Ascending aorta (tissue), 2 donors: ENCODE data around the gene MAGI1. TPM values are rescaled to one million over a fixed set of nuclear protein-coding genes. Genes with fewer than 3 reads are reported as not detected.

Source experiments
- DNase-seq, 2 donors: peaks; one replicate each; pipeline ENCODE4 v3.0.0-alpha.2; 2019; ENCODE audit warnings: low spot score in 2 of 2
- H3K27ac ChIP-seq, 2 donors: fragments of 200-600 bp; sonication (generic); one replicate each; pipeline ENCODE4 v1.5.1; 2016 to 2017; ENCODE audit warnings: mild to moderate bottlenecking in 1 of 2
- H3K27me3 ChIP-seq: fragments of 200-600 bp; sonication (generic); one replicate; pipeline ENCODE4 v1.5.1; 2017
- H3K36me3 ChIP-seq, 2 donors: fragments of 200-600 bp; sonication (generic); one replicate each; pipeline ENCODE4 v1.5.1; 2016
- H3K4me1 ChIP-seq, 2 donors: fragments of 200-600 bp; sonication (generic); one replicate each; pipeline ENCODE4 v1.5.1; 2016 to 2017; ENCODE audit warnings: mild to moderate bottlenecking in 1 of 2
- H3K4me3 ChIP-seq, 2 donors: fragments of 200-600 bp; sonication (generic); one replicate each; pipeline ENCODE4 v1.5.1; 2016 to 2017; ENCODE audit warnings: mild to moderate bottlenecking in 1 of 2
- H3K9me3 ChIP-seq, 2 donors: fragments of 200-600 bp; sonication (generic); one replicate each; pipeline ENCODE4 v1.5.1; 2016
- intact Hi-C: fragments of 100-400 bp; cut with DNase I; formaldehyde crosslinking; loops from one replicate; pipeline ENCODE4 v1.15.1; 2023
- total RNA-seq: library from RNA; depleted of rRNA; stranded (reverse); fragments of >200 nt; gene quantifications from one replicate; pipeline ENCODE4 v1.1.0, GENCODE V29; 2016
- TF ChIP-seq, protein P1 (sequence below), 3 experiments: fragments of 200-600 bp in 2 of 3; fragments of 450-650 bp in 1 of 3; sonication (generic) in 2 of 3; IDR thresholded peaks; one replicate each; pipeline ENCODE4 v1.5.1; 2016 to 2019; ENCODE audit warnings: antibody characterized with exemption in 3 of 3, mild to moderate bottlenecking in 1 of 3, moderate library complexity in 1 of 3

The MAGI1 gene
- total RNA-seq, 1 donor from 2014 or later, result 28.4 TPM

DNA sequence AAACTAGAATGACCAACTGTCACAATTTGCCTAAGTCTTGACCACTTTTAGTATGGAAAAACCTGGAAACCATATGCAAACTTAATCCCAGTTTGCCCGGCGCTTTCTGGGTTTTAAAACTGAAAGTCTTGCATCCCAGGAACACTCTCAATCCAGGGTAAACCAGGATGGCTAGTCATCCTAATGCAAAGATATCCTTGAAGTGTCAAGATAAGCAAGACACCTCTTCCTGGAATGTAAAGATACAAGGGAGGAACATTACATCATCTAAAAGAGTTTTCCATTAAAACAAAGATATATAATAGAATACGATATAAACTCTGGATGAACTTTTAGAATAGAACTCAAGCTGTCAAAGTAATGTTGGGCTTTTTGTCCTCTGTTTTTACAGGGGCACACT is 188.5 kb downstream of the MAGI1 start:
- DNase-seq, result no peak
- Histone ChIP-seq H3K36me3 (no peaks in the 10 kb centered on the region), H3K4me3 (no peak overlapping the region), H3K9me3 (no peaks in the 10 kb centered on the region), H3K4me1 (no peaks in the 10 kb centered on the region), H3K27ac (no peak overlapping the region), H3K27me3 (no peaks in the 10 kb centered on the region)
- intact Hi-C loops, result no loop called here
- TF ChIP-seq, protein P1, sequence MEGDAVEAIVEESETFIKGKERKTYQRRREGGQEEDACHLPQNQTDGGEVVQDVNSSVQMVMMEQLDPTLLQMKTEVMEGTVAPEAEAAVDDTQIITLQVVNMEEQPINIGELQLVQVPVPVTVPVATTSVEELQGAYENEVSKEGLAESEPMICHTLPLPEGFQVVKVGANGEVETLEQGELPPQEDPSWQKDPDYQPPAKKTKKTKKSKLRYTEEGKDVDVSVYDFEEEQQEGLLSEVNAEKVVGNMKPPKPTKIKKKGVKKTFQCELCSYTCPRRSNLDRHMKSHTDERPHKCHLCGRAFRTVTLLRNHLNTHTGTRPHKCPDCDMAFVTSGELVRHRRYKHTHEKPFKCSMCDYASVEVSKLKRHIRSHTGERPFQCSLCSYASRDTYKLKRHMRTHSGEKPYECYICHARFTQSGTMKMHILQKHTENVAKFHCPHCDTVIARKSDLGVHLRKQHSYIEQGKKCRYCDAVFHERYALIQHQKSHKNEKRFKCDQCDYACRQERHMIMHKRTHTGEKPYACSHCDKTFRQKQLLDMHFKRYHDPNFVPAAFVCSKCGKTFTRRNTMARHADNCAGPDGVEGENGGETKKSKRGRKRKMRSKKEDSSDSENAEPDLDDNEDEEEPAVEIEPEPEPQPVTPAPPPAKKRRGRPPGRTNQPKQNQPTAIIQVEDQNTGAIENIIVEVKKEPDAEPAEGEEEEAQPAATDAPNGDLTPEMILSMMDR (IDR thresholded peaks at IDR 0.05), result no peak

DNA sequence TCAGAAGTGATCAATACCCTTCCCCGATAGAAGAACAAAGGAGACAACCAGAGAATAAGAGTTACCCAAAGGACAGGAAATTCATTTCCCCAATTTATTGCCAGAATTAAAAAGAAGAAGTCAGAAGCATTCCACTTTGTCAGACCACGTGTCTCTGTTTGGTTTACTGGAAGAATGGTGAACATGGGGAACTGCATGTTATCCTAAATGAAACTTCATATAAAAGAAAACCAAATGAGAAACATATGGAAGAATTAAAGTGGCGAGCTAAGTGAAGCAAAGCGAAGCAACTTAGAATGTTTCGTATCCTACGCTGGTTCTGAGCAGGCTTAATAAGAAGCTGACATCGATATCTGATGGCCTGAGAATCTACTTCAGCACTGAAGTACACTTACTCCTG is 190.7 kb downstream of the MAGI1 start:
- Histone ChIP-seq H3K27me3 (no peaks in the 10 kb centered on the region), H3K27ac (no peak overlapping the region), H3K4me1 (peaks cover 0 to 2% of the 10 kb centered on the region in 2 donors), H3K9me3 (no peaks in the 10 kb centered on the region), H3K4me3 (no peak overlapping the region), H3K36me3 (no peaks in the 10 kb centered on the region)
- TF ChIP-seq, protein P1 (IDR thresholded peaks at IDR 0.05), result no peak
- intact Hi-C loops, result no loop called here
- no peak for DNase-seq

DNA sequence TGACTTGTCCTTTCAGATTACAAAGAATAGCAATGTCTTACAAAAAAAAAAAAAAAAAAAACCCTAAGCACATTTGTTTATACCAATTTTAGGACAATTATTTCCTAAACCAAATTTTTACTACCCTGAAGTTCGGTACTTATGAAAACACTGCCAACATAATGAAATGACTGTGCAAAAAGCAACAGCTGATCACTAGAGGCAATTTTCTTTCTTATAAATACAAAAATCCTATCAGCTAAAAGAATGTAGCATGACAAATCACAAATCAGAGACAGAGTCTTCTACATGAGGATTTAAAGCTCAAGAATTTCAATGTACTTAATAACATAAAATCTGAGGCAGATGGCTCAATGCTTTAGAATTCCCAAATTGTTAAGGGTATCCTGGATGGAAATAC is 191.8 kb downstream of the MAGI1 start:
- H3K27ac ChIP-seq, result no peak overlapping the region
- H3K4me3 ChIP-seq, result no peak overlapping the region
- no peaks in the 10 kb centered on the region for H3K36me3 ChIP-seq
- intact Hi-C loops, result no loop called here
- H3K27me3 ChIP-seq, result no peaks in the 10 kb centered on the region
- DNase-seq, result no peak
- TF ChIP-seq, protein P1 (IDR thresholded peaks at IDR 0.05), result no peak
- H3K9me3 ChIP-seq, result no peaks in the 10 kb centered on the region
- peaks cover 0 to 2% of the 10 kb centered on the region in 2 donors for H3K4me1 ChIP-seq

DNA sequence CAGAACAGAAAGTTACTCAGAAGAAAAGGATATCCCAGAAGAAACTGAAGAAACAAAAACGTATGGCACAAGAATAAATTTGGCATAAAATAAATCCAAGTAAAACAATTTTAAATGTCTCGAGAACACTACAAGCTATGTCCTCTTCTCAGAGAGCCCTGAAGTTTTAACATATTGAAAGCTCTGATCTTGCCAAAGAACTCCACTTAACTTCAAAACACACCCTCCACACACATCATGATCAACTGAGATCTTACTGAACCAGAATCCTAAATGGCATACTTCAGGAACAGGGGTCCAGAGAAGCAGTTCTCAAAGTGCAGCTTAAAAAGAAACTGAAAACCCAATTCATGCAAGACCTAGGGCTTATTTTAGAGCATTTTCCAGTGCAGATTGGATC is 194.3 kb downstream of the MAGI1 start:
- intact Hi-C loops, result no loop called here
- Histone ChIP-seq H3K4me3 (no peak overlapping the region), H3K4me1 (peaks cover 0 to 2% of the 10 kb centered on the region in 2 donors), H3K27me3 (no peaks in the 10 kb centered on the region), H3K9me3 (no peaks in the 10 kb centered on the region), H3K36me3 (no peaks in the 10 kb centered on the region), H3K27ac (no peak overlapping the region)
- TF ChIP-seq, protein P1 (IDR thresholded peaks at IDR 0.05), result no peak
- DNase-seq, result no peak

GRCh38 chr3:65843732-65844131 is 195.0 kb downstream of the MAGI1 start:
- Histone ChIP-seq H3K9me3 (no peaks in the 10 kb centered on the region), H3K27me3 (no peaks in the 10 kb centered on the region), H3K27ac (no peak overlapping the region), H3K36me3 (no peaks in the 10 kb centered on the region), H3K4me3 (no peak overlapping the region), H3K4me1 (peaks cover 0 to 2% of the 10 kb centered on the region in 2 donors)
- TF ChIP-seq, protein P1 (IDR thresholded peaks at IDR 0.05), result no peak
- intact Hi-C loops, result no loop called here
- DNase-seq, result no peak

DNA sequence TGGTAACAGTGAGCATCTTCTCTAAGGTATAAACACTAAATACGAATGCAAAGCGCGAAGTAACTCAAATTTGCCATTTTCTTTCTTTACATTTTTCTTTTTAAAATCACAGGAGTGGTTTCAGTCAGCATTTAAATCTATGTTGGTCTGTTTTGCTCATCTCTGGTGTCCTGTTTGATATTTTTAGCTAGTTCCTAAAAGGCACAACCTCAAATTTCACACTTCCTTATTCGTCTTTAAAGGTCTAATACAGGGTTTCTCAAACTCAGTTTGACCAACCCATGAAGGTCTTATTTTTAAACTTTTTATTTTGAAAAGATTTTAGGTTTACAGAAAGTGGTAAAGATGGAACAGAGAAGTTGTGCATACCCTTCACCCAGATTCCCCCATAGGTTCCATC is 201.1 kb downstream of the MAGI1 start:
- no peak for DNase-seq
- no peaks in the 10 kb centered on the region for H3K4me1 ChIP-seq
- TF ChIP-seq, protein P1 (IDR thresholded peaks at IDR 0.05), result no peak
- H3K27me3 ChIP-seq, result no peaks in the 10 kb centered on the region
- H3K36me3 ChIP-seq, result no peaks in the 10 kb centered on the region
- intact Hi-C loops, result no loop called here
- H3K4me3 ChIP-seq, result no peak overlapping the region
- H3K27ac ChIP-seq, result no peak overlapping the region
- H3K9me3 ChIP-seq, result no peaks in the 10 kb centered on the region
